WERI-Rb-1 (cell line): ENCODE results near the gene TECPR2.

Experiments used
- DNase-seq: peaks from one replicate; pipeline ENCODE4 v3.0.0-alpha.2; 2020
- H3K27ac ChIP-seq: fragments of 250-450 bp; sonication (Bioruptor Pico); 2 replicates; pipeline ENCODE4 v1.5.1; 2020; ENCODE audit warnings: mild to moderate bottlenecking, moderate library complexity
- H3K27me3 ChIP-seq: fragments of 250-450 bp; sonication (Bioruptor Pico); 2 replicates; pipeline ENCODE4 v1.5.1; 2021; ENCODE audit warnings: mild to moderate bottlenecking, low read depth, moderate library complexity; ENCODE audit not compliant: insufficient read depth, severe bottlenecking
- H3K36me3 ChIP-seq: fragments of 250-450 bp; sonication (Bioruptor Pico); 2 replicates; pipeline ENCODE4 v1.5.1; 2020; ENCODE audit warnings: mild to moderate bottlenecking, moderate library complexity
- H3K4me3 ChIP-seq: 2 replicates; pipeline ENCODE4 v1.5.1; 2011; ENCODE audit warnings: low read depth, mild to moderate bottlenecking, control low read depth, low read length
- H3K9me3 ChIP-seq: fragments of 250-450 bp; sonication (Bioruptor Pico); 2 replicates; pipeline ENCODE4 v1.5.1; 2021; ENCODE audit warnings: mild to moderate bottlenecking, moderate library complexity; ENCODE audit not compliant: severe bottlenecking
- TF ChIP-seq, protein P1 (sequence below): IDR thresholded peaks from 2 replicates; pipeline ENCODE4 v1.5.1; 2011; ENCODE audit warnings: low read depth, mild to moderate bottlenecking, control low read depth, inconsistent platforms, low read length

Gene TECPR2

GRCh38 chr14:102360388-102360787 lies 2.4 kb upstream of the TECPR2 start:
- Histone ChIP-seq H3K9me3 (no peaks in the 10 kb centered on the region), H3K4me3 (no peak overlapping the region)
- TF ChIP-seq, protein P1, sequence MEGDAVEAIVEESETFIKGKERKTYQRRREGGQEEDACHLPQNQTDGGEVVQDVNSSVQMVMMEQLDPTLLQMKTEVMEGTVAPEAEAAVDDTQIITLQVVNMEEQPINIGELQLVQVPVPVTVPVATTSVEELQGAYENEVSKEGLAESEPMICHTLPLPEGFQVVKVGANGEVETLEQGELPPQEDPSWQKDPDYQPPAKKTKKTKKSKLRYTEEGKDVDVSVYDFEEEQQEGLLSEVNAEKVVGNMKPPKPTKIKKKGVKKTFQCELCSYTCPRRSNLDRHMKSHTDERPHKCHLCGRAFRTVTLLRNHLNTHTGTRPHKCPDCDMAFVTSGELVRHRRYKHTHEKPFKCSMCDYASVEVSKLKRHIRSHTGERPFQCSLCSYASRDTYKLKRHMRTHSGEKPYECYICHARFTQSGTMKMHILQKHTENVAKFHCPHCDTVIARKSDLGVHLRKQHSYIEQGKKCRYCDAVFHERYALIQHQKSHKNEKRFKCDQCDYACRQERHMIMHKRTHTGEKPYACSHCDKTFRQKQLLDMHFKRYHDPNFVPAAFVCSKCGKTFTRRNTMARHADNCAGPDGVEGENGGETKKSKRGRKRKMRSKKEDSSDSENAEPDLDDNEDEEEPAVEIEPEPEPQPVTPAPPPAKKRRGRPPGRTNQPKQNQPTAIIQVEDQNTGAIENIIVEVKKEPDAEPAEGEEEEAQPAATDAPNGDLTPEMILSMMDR = no peak

DNA sequence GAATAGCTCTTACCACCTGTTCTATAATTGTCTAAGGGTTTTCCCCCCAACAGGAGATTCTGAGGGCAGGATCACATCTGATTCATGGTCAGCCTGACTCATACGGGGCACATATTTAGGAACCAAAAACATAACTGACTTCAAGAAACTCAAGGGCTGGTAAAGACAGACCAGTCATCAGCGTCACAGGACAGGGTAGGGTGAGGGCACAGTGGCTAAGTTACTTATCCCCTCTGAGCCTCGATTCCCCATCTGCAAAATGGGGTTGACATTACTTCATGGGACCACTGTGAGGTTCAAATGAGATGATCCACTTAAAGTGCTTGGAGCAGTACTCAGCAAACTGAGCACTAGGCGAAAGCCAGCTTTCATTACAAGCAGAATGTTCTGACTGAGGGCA lies 657 bp upstream of the TECPR2 start:
- Histone ChIP-seq H3K27ac (no peak overlapping the region), H3K36me3 (peaks cover 13% of the 10 kb centered on the region), H3K9me3 (no peaks in the 10 kb centered on the region), H3K27me3 (no peaks in the 10 kb centered on the region), H3K4me3 (peak overlapping the region; percentile 95)
- no peak for DNase-seq
- TF ChIP-seq, protein P1 = no peak

More at GRCh38 chr14:102360388-102360787, 2.4 kb upstream of the TECPR2 start:
- no peak for DNase-seq
- Histone ChIP-seq H3K27me3 (no peaks in the 10 kb centered on the region), H3K27ac (no peak overlapping the region), H3K36me3 (peaks cover 13% of the 10 kb centered on the region)

- peaks cover 5% of the 10 kb centered on the region for H3K36me3 ChIP-seq
- peak; percentile 35 for DNase-seq
- peak overlapping the region; percentile 76 for H3K27ac ChIP-seq
- H3K27me3 ChIP-seq = no peaks in the 10 kb centered on the region
- H3K4me3 ChIP-seq = peak overlapping the region; percentile 95
- no peaks in the 10 kb centered on the region for H3K9me3 ChIP-seq
- TF ChIP-seq, protein P1 = no peak
Observed at GRCh38 chr14:102363182-102363943, 622 bp downstream of the TECPR2 start.

DNA sequence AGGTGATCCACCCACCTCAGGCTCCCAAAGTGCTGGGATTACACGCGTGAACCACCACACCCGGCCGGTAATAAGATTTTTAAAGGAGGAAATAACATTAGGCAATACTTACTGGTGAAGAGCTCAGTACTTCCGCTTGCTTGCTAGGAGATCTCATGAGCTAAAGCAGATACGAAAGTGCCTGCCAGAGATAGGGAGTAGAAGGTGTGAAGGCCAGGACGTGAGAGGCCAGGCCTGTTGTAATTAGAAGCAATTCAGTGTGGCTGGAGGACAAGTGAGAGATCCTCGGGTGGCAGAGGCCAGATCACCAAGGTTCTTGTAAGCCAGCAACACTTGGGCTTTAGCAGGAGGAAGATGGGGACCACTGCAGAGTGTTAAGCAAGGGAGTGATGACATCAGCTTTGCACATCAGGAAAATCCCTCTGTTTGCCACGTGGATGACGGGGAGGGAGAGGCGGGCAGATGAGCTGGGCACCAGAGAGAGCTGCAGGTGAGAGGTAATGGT lies 7.6 kb downstream of the TECPR2 start:
- TF ChIP-seq, protein P1 = no peak
- Histone ChIP-seq H3K9me3 (no peaks in the 10 kb centered on the region), H3K27me3 (no peaks in the 10 kb centered on the region), H3K27ac (no peak overlapping the region), H3K4me3 (no peak overlapping the region), H3K36me3 (no peaks in the 10 kb centered on the region)
- DNase-seq = no peak

DNA sequence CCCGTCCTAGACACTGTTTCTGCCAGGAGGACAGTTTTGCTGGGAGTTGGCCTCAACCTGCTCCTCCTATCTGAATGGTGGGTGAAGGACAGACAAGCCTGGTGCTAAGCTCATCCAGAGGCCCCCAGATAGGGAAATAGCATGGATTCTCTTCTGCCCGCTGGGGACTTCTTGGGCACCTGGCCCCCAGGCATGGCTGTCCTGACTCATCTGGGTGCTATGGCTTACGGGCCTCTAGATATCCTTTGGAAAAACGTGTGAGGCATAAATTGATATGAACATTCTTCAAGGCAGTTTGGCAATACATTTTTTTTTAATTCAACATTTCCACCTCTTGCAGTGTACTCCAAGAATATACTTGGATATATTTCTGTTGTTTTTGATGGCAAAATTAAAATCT lies 8.6 kb downstream of the TECPR2 start:
- Histone ChIP-seq H3K9me3 (no peaks in the 10 kb centered on the region), H3K27ac (no peak overlapping the region), H3K4me3 (no peak overlapping the region), H3K27me3 (no peaks in the 10 kb centered on the region), H3K36me3 (no peaks in the 10 kb centered on the region)
- no peak for DNase-seq
- TF ChIP-seq, protein P1 = no peak
